Measurements from ENCODE around the gene ATG13.

Gene ATG13

GRCh38 chr11:46662366-46662765, 45.0 kb downstream of the ATG13 start:
- DNase-seq (ENCODE audit: low spot score) (no peak), ATAC-seq (ENCODE audit: low read depth) (no peak)
- Histone ChIP-seq H3K4me1 (ENCODE audit: insufficient read depth, poor library complexity, severe bottlenecking) (no peaks in the 10 kb centered on the region), H3K27ac (ENCODE audit: poor library complexity, severe bottlenecking) (no peak overlapping the region), H3K9me3 (ENCODE audit: severe bottlenecking) (no peaks in the 10 kb centered on the region), H3K27me3 (ENCODE audit: insufficient read depth, poor library complexity, severe bottlenecking) (no peaks in the 10 kb centered on the region), H3K36me3 (ENCODE audit: low read depth) (peaks cover 64% of the 10 kb centered on the region), H3K4me3 (ENCODE audit: severe bottlenecking) (no peak overlapping the region)
- TF ChIP-seq CTCF (IDR thresholded peaks at IDR 0.05; ENCODE audit: poor library complexity, severe bottlenecking) = no peak

DNA sequence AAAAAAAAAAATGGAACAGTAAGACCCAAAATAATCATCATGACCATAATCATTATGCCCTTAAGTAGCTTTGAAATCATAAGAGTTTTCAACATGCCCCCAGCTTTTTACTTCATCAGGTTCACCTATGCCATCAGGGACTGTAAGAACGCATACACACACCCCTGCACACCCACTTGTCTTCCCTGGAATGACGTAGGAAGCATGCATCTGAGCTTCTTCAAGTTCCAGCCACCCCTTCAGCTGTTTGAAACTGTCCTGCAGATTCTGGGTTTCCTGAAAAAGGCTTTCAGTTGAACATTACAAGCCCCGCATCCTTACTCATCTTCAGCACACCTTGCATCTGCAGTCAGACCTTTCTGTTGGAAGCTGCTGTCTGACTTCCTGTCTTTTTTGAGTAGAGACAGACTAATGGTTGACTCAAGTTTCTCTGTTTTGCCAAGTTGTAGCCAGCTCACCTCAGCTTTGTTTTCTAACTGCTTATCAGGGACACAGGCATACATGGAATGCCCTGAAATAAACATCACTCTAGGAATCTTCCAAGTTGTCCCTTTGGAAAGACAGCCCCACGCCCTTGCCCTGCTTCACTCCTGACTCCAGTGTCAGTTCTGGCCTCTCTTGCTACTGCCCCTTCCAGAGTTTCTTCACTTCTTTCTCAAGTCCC, 46.1 kb downstream of the ATG13 start:
- DNase-seq (ENCODE audit: low spot score) (no peak), ATAC-seq (ENCODE audit: low read depth) (no peak)
- H3K9me3 ChIP-seq (ENCODE audit: severe bottlenecking) = no peaks in the 10 kb centered on the region
- H3K36me3 ChIP-seq (ENCODE audit: low read depth) = peaks cover 59% of the 10 kb centered on the region
- TF ChIP-seq CTCF (IDR thresholded peaks at IDR 0.05; ENCODE audit: poor library complexity, severe bottlenecking) = no peak
- no peaks in the 10 kb centered on the region for H3K27me3 ChIP-seq (ENCODE audit: insufficient read depth, poor library complexity, severe bottlenecking)
- no peaks in the 10 kb centered on the region for H3K4me1 ChIP-seq (ENCODE audit: insufficient read depth, poor library complexity, severe bottlenecking)
- H3K4me3 ChIP-seq (ENCODE audit: severe bottlenecking) = no peak overlapping the region
- H3K27ac ChIP-seq (ENCODE audit: poor library complexity, severe bottlenecking) = no peak overlapping the region

DNA sequence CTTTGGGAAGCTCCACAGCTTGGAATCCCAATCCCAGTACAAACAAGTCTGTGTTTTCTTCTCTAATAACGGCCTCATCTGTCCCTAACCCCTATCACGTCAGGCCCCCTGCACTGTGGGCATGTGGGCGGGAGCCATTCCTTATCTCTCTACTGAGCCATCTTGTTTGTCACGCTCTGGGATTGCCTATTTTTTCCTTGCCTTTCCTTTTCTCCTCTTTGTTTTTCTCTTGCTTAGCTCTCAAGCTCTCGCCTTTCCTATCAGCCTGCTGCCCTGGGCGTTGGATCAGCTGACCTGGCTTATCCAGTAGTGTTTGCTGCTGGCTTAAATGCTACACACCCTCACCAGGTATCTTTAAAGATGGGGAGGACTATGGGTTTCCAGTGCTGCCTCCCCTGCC, 47.3 kb downstream of the ATG13 start:
- H3K36me3 ChIP-seq (ENCODE audit: low read depth) = peaks cover 59% of the 10 kb centered on the region
- no peaks in the 10 kb centered on the region for H3K9me3 ChIP-seq (ENCODE audit: severe bottlenecking)
- H3K4me1 ChIP-seq (ENCODE audit: insufficient read depth, poor library complexity, severe bottlenecking) = no peaks in the 10 kb centered on the region
- ATAC-seq (ENCODE audit: low read depth) (no peak), DNase-seq (ENCODE audit: low spot score) (no peak)
- no peaks in the 10 kb centered on the region for H3K27me3 ChIP-seq (ENCODE audit: insufficient read depth, poor library complexity, severe bottlenecking)
- H3K4me3 ChIP-seq (ENCODE audit: severe bottlenecking) = no peak overlapping the region
- TF ChIP-seq CTCF (IDR thresholded peaks at IDR 0.05; ENCODE audit: poor library complexity, severe bottlenecking) = no peak
- no peak overlapping the region for H3K27ac ChIP-seq (ENCODE audit: poor library complexity, severe bottlenecking)

- Histone ChIP-seq H3K27me3 (ENCODE audit: insufficient read depth, poor library complexity, severe bottlenecking) (no peaks in the 10 kb centered on the region), H3K4me3 (ENCODE audit: severe bottlenecking) (no peak overlapping the region), H3K36me3 (ENCODE audit: low read depth) (peaks cover 58% of the 10 kb centered on the region), H3K9me3 (ENCODE audit: severe bottlenecking) (no peaks in the 10 kb centered on the region), H3K27ac (ENCODE audit: poor library complexity, severe bottlenecking) (no peak overlapping the region), H3K4me1 (ENCODE audit: insufficient read depth, poor library complexity, severe bottlenecking) (no peaks in the 10 kb centered on the region)
- TF ChIP-seq CTCF (IDR thresholded peaks at IDR 0.05; ENCODE audit: poor library complexity, severe bottlenecking) = no peak
- no peak for ATAC-seq (ENCODE audit: low read depth)
- no peak for DNase-seq (ENCODE audit: low spot score)
Observed at GRCh38 chr11:46665356-46665755, 48.0 kb downstream of the ATG13 start.

DNA sequence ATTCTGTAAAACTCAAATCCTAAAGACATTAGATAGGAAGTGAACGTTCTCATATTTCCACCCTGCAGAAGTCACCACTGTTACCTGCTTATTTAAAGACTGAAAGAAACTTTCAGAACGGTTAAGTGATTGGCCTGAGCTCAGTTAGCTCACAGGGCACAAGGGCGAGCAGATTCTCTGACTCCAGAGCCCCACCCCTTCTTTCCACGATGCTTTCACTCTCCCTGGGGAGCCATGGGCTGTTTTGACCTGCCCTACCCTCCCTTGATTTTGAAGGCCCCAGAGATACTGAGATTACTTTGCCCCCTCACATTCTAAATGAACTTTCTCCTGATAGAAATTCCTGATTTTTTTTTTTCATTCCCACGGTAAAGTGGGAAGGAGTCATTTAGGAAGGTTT, 49.2 kb downstream of the ATG13 start:
- Histone ChIP-seq H3K27ac (ENCODE audit: poor library complexity, severe bottlenecking) (no peak overlapping the region), H3K36me3 (ENCODE audit: low read depth) (peaks cover 65% of the 10 kb centered on the region), H3K27me3 (ENCODE audit: insufficient read depth, poor library complexity, severe bottlenecking) (no peaks in the 10 kb centered on the region), H3K4me1 (ENCODE audit: insufficient read depth, poor library complexity, severe bottlenecking) (no peaks in the 10 kb centered on the region), H3K4me3 (ENCODE audit: severe bottlenecking) (no peak overlapping the region), H3K9me3 (ENCODE audit: severe bottlenecking) (no peaks in the 10 kb centered on the region)
- no peak for ATAC-seq (ENCODE audit: low read depth)
- TF ChIP-seq CTCF (IDR thresholded peaks at IDR 0.05; ENCODE audit: poor library complexity, severe bottlenecking) = no peak
- DNase-seq (ENCODE audit: low spot score) = no peak
